ENCODE data around the gene OR11A1.

Gene OR11A1

GRCh38 chr6:29483735-29484134, 26.9 kb upstream of the OR11A1 start:
- Histone ChIP-seq H3K27ac (ENCODE audit: insufficient read depth, low read length, poor library complexity, severe bottlenecking) (no peak overlapping the region), H3K4me3 (ENCODE audit: insufficient read depth, low read depth, low read length, poor library complexity, severe bottlenecking) (no peak overlapping the region), H3K36me3 (ENCODE audit: control insufficient read depth, insufficient read depth, low read length) (no peaks in the 10 kb centered on the region), H3K4me1 (ENCODE audit: control insufficient read depth, insufficient read depth, low read length, poor library complexity, severe bottlenecking) (no peaks in the 10 kb centered on the region), H3K9me3 (ENCODE audit: control insufficient read depth, low read length) (no peaks in the 10 kb centered on the region), H3K27me3 (replicated peaks; ENCODE audit: control insufficient read depth, insufficient read depth, low read length, poor library complexity, severe bottlenecking) (no peaks in the 10 kb centered on the region)
- no peak for DNase-seq

GRCh38 chr6:29483186-29483585, 26.3 kb upstream of the OR11A1 start:
- Histone ChIP-seq H3K27ac (ENCODE audit: insufficient read depth, low read length, poor library complexity, severe bottlenecking) (no peak overlapping the region), H3K4me3 (ENCODE audit: insufficient read depth, low read depth, low read length, poor library complexity, severe bottlenecking) (no peak overlapping the region), H3K9me3 (ENCODE audit: control insufficient read depth, low read length) (no peaks in the 10 kb centered on the region), H3K27me3 (replicated peaks; ENCODE audit: control insufficient read depth, insufficient read depth, low read length, poor library complexity, severe bottlenecking) (no peaks in the 10 kb centered on the region), H3K4me1 (ENCODE audit: control insufficient read depth, insufficient read depth, low read length, poor library complexity, severe bottlenecking) (no peaks in the 10 kb centered on the region), H3K36me3 (ENCODE audit: control insufficient read depth, insufficient read depth, low read length) (no peaks in the 10 kb centered on the region)
- no peak for DNase-seq

DNA sequence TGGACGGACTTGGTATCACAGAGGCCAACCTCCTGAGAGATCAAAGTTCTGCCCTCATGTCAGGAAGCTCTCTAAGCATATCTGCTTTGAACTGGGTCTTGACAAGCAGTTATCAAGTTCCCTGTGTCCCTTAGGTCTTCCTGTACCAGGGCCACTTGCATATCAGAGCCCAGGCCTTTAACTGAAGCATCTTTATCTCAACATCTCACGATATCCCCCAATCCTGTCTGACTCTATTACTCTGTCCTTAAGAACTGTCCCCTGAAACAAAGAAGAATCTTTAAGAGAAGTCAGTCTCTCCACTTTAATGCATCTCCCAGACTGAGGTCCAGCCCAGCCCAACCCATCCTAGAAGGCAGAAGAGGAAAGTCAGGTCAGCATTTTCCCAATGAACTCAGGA, 22.7 kb upstream of the OR11A1 start:
- no peak for DNase-seq
- no peaks in the 10 kb centered on the region for H3K27me3 ChIP-seq (replicated peaks; ENCODE audit: control insufficient read depth, insufficient read depth, low read length, poor library complexity, severe bottlenecking)
- no peak overlapping the region for H3K27ac ChIP-seq (ENCODE audit: insufficient read depth, low read length, poor library complexity, severe bottlenecking)
- H3K36me3 ChIP-seq (ENCODE audit: control insufficient read depth, insufficient read depth, low read length), result no peaks in the 10 kb centered on the region
- no peak overlapping the region for H3K4me3 ChIP-seq (ENCODE audit: insufficient read depth, low read depth, low read length, poor library complexity, severe bottlenecking)
- no peaks in the 10 kb centered on the region for H3K9me3 ChIP-seq (ENCODE audit: control insufficient read depth, low read length)
- H3K4me1 ChIP-seq (ENCODE audit: control insufficient read depth, insufficient read depth, low read length, poor library complexity, severe bottlenecking), result no peaks in the 10 kb centered on the region

DNA sequence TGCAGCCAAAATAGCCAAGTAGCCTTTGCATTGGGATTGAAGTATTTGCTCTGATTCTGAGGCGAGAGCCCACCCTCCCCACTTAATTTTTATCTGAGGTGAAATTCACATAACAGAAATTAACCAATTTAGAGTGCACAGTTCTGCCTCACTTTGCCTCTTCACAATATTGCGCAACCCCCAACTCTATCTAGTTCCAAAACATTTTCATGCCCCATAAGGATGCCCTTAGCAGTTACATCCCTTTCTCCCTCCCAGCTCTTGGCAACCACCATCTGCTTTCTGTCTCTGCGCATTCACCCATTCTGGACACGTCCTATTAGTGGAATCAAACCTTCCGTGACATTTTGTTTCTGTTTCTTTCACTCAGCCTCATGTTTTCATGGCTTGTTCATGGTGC, 21.9 kb upstream of the OR11A1 start:
- Histone ChIP-seq H3K9me3 (ENCODE audit: control insufficient read depth, low read length) (no peaks in the 10 kb centered on the region), H3K4me3 (ENCODE audit: insufficient read depth, low read depth, low read length, poor library complexity, severe bottlenecking) (no peak overlapping the region), H3K27me3 (replicated peaks; ENCODE audit: control insufficient read depth, insufficient read depth, low read length, poor library complexity, severe bottlenecking) (no peaks in the 10 kb centered on the region), H3K27ac (ENCODE audit: insufficient read depth, low read length, poor library complexity, severe bottlenecking) (no peak overlapping the region), H3K4me1 (ENCODE audit: control insufficient read depth, insufficient read depth, low read length, poor library complexity, severe bottlenecking) (no peaks in the 10 kb centered on the region), H3K36me3 (ENCODE audit: control insufficient read depth, insufficient read depth, low read length) (no peaks in the 10 kb centered on the region)
- DNase-seq, result no peak

DNA sequence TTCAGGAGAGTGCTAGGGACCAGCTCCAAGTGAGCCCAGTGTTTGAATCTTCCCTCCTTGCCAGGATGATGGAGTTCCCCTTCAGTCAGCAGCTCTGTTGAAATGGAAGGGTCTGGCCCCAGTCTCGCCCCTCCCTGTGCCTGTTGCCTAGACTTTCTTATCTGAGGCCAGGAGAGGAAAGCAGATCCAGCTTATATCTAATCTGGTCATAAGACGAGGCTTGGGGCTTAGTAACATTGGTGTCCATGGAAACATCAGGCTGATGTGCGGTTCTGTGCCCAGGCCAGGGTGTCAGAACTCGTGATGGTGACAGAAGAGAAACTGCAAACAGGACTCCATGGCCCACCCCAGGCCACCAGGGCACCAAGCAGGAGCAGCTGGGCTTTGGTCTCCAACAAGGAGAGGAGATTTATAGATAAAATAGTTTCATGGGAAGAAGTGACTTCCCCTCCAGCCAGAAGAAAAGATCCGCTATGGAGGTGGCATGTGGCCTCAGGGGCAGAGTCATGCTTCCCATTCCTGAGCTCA, 21.1 kb upstream of the OR11A1 start:
- Histone ChIP-seq H3K36me3 (ENCODE audit: control insufficient read depth, insufficient read depth, low read length) (no peaks in the 10 kb centered on the region), H3K4me1 (ENCODE audit: control insufficient read depth, insufficient read depth, low read length, poor library complexity, severe bottlenecking) (no peaks in the 10 kb centered on the region), H3K27ac (ENCODE audit: insufficient read depth, low read length, poor library complexity, severe bottlenecking) (no peak overlapping the region)

GRCh38 chr6:29474996-29475395, 18.1 kb upstream of the OR11A1 start:
- no peak for DNase-seq
- Histone ChIP-seq H3K36me3 (ENCODE audit: control insufficient read depth, insufficient read depth, low read length) (no peaks in the 10 kb centered on the region), H3K27me3 (replicated peaks; ENCODE audit: control insufficient read depth, insufficient read depth, low read length, poor library complexity, severe bottlenecking) (peaks cover 2% of the 10 kb centered on the region), H3K4me1 (ENCODE audit: control insufficient read depth, insufficient read depth, low read length, poor library complexity, severe bottlenecking) (no peaks in the 10 kb centered on the region), H3K27ac (ENCODE audit: insufficient read depth, low read length, poor library complexity, severe bottlenecking) (no peak overlapping the region), H3K4me3 (ENCODE audit: insufficient read depth, low read depth, low read length, poor library complexity, severe bottlenecking) (no peak overlapping the region), H3K9me3 (ENCODE audit: control insufficient read depth, low read length) (no peaks in the 10 kb centered on the region)

More for the DNA sequence above, 21.1 kb upstream of the OR11A1 start:
- Histone ChIP-seq H3K9me3 (ENCODE audit: control insufficient read depth, low read length) (no peaks in the 10 kb centered on the region), H3K4me3 (ENCODE audit: insufficient read depth, low read depth, low read length, poor library complexity, severe bottlenecking) (no peak overlapping the region), H3K27me3 (replicated peaks; ENCODE audit: control insufficient read depth, insufficient read depth, low read length, poor library complexity, severe bottlenecking) (no peaks in the 10 kb centered on the region)
- no peak for DNase-seq

DNA sequence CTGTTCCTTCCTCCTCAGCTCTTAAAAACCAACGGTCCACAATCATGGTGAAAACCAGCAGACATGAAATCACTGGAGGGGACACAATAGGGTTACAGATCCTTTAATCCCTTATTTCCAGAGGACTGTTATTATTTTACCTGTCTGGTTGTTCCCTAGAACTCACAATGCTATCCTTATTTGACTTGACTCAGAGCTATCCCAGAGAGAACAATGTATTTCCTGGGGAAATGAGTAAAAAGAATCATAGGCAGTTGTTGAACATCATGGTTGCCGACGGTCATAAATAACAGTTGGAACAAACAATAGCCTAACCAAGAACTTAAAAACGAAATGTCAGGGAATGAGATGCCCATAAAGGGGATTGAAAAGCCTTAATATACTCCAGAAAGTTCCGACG, 9.4 kb upstream of the OR11A1 start:
- DNase-seq, result no peak
- no peaks in the 10 kb centered on the region for H3K9me3 ChIP-seq (ENCODE audit: control insufficient read depth, low read length)
- H3K4me1 ChIP-seq (ENCODE audit: control insufficient read depth, insufficient read depth, low read length, poor library complexity, severe bottlenecking), result no peaks in the 10 kb centered on the region
- H3K27me3 ChIP-seq (replicated peaks; ENCODE audit: control insufficient read depth, insufficient read depth, low read length, poor library complexity, severe bottlenecking), result peaks cover 3% of the 10 kb centered on the region
- no peak overlapping the region for H3K4me3 ChIP-seq (ENCODE audit: insufficient read depth, low read depth, low read length, poor library complexity, severe bottlenecking)
- no peak overlapping the region for H3K27ac ChIP-seq (ENCODE audit: insufficient read depth, low read length, poor library complexity, severe bottlenecking)
- no peaks in the 10 kb centered on the region for H3K36me3 ChIP-seq (ENCODE audit: control insufficient read depth, insufficient read depth, low read length)

DNA sequence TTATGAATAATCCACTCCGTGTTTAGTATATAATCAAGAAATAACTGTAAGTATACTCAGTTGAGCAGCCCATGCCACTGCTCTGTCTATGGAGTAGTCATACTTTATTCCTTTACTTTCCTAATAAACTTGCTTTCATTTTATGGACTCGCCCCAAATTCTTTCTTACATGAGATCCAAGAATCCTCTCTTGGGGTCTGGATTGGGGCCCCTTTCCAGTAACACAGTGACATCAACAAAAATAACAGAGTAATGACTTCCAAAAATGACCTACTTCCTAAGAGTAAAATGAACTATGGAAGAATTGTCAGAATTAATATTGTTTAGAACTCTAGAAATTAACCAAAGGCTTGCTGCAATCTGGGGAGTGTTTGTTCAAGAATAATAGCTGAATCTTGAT, 8.9 kb upstream of the OR11A1 start:
- H3K36me3 ChIP-seq (ENCODE audit: control insufficient read depth, insufficient read depth, low read length), result no peaks in the 10 kb centered on the region
- H3K4me1 ChIP-seq (ENCODE audit: control insufficient read depth, insufficient read depth, low read length, poor library complexity, severe bottlenecking), result no peaks in the 10 kb centered on the region
- H3K27me3 ChIP-seq (replicated peaks; ENCODE audit: control insufficient read depth, insufficient read depth, low read length, poor library complexity, severe bottlenecking), result peaks cover 4% of the 10 kb centered on the region
- no peak overlapping the region for H3K27ac ChIP-seq (ENCODE audit: insufficient read depth, low read length, poor library complexity, severe bottlenecking)
- no peaks in the 10 kb centered on the region for H3K9me3 ChIP-seq (ENCODE audit: control insufficient read depth, low read length)
- H3K4me3 ChIP-seq (ENCODE audit: insufficient read depth, low read depth, low read length, poor library complexity, severe bottlenecking), result no peak overlapping the region
- no peak for DNase-seq

GRCh38 chr6:29465279-29465678, 8.4 kb upstream of the OR11A1 start:
- Histone ChIP-seq H3K27ac (ENCODE audit: insufficient read depth, low read length, poor library complexity, severe bottlenecking) (no peak overlapping the region), H3K9me3 (ENCODE audit: control insufficient read depth, low read length) (no peaks in the 10 kb centered on the region), H3K4me3 (ENCODE audit: insufficient read depth, low read depth, low read length, poor library complexity, severe bottlenecking) (no peak overlapping the region), H3K4me1 (ENCODE audit: control insufficient read depth, insufficient read depth, low read length, poor library complexity, severe bottlenecking) (no peaks in the 10 kb centered on the region), H3K36me3 (ENCODE audit: control insufficient read depth, insufficient read depth, low read length) (no peaks in the 10 kb centered on the region), H3K27me3 (replicated peaks; ENCODE audit: control insufficient read depth, insufficient read depth, low read length, poor library complexity, severe bottlenecking) (peaks cover 4% of the 10 kb centered on the region)
- DNase-seq, result no peak

DNA sequence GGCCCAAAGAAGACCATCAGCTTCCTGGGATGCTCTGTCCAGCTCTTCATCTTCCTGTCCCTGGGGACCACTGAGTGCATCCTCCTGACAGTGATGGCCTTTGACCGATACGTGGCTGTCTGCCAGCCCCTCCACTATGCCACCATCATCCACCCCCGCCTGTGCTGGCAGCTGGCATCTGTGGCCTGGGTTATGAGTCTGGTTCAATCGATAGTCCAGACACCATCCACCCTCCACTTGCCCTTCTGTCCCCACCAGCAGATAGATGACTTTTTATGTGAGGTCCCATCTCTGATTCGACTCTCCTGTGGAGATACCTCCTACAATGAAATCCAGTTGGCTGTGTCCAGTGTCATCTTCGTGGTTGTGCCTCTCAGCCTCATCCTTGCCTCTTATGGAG, 5.2 kb upstream of the OR11A1 start:
- peaks cover 4% of the 10 kb centered on the region for H3K27me3 ChIP-seq (replicated peaks; ENCODE audit: control insufficient read depth, insufficient read depth, low read length, poor library complexity, severe bottlenecking)
- H3K36me3 ChIP-seq (ENCODE audit: control insufficient read depth, insufficient read depth, low read length), result no peaks in the 10 kb centered on the region
- no peak for DNase-seq
- H3K27ac ChIP-seq (ENCODE audit: insufficient read depth, low read length, poor library complexity, severe bottlenecking), result no peak overlapping the region
- no peaks in the 10 kb centered on the region for H3K4me1 ChIP-seq (ENCODE audit: control insufficient read depth, insufficient read depth, low read length, poor library complexity, severe bottlenecking)
- no peaks in the 10 kb centered on the region for H3K9me3 ChIP-seq (ENCODE audit: control insufficient read depth, low read length)
- H3K4me3 ChIP-seq (ENCODE audit: insufficient read depth, low read depth, low read length, poor library complexity, severe bottlenecking), result no peak overlapping the region
